Glutamatergic neuron (in vitro differentiated cells): ENCODE results near the gene HERC5. TPM values are rescaled to one million over a fixed set of nuclear protein-coding genes. Genes with fewer than 3 reads are reported as not detected.

Experiments
- DNase-seq: peaks from one replicate; pipeline ENCODE4 v3.0.0; 2022
- H3K27ac Mint-ChIP-seq: one replicate; pipeline ENCODE4 v1.8.0; 2020; ENCODE audit warnings: mild to moderate bottlenecking, mixed read lengths, inconsistent platforms; ENCODE audit not compliant: unreplicated experiment
- H3K27me3 Mint-ChIP-seq: one replicate; pipeline ENCODE4 v1.8.0; 2020; ENCODE audit warnings: mild to moderate bottlenecking, moderate library complexity, mixed read lengths, inconsistent platforms; ENCODE audit not compliant: unreplicated experiment
- H3K36me3 Mint-ChIP-seq: one replicate; pipeline ENCODE4 v1.8.0; 2020; ENCODE audit warnings: mild to moderate bottlenecking, mixed read lengths, inconsistent platforms; ENCODE audit not compliant: unreplicated experiment
- H3K4me1 Mint-ChIP-seq: one replicate; pipeline ENCODE4 v1.8.0; 2020; ENCODE audit warnings: mild to moderate bottlenecking, low read depth, mixed read lengths, inconsistent platforms; ENCODE audit not compliant: unreplicated experiment
- H3K4me3 Mint-ChIP-seq: one replicate; pipeline ENCODE4 v1.8.0; 2020; ENCODE audit warnings: mild to moderate bottlenecking, mixed read lengths, inconsistent platforms; ENCODE audit not compliant: unreplicated experiment
- H3K9me3 Mint-ChIP-seq: one replicate; pipeline ENCODE4 v1.8.0; 2020; ENCODE audit warnings: mild to moderate bottlenecking, moderate library complexity, mixed read lengths, inconsistent platforms; ENCODE audit not compliant: unreplicated experiment
- total RNA-seq: library from RNA; stranded (reverse); fragmentation: NEBNext Ultra II Directional; extraction: Animal tissue kit (Norgen Biotek cat#: 25700); gene quantifications from one replicate; pipeline ENCODE4 v1.2.1, GENCODE V29; 2021; ENCODE audit not compliant: unreplicated experiment
- TF ChIP-seq, protein P1 (sequence below): fragments of 200-600 bp; sonication (generic); IDR thresholded peaks from one replicate; pipeline ENCODE4 v1.5.0; 2021; ENCODE audit not compliant: partially characterized antibody, unreplicated experiment

HERC5 gene
- total RNA-seq, 1 donor from 2014 or later, result 0.27 TPM

DNA sequence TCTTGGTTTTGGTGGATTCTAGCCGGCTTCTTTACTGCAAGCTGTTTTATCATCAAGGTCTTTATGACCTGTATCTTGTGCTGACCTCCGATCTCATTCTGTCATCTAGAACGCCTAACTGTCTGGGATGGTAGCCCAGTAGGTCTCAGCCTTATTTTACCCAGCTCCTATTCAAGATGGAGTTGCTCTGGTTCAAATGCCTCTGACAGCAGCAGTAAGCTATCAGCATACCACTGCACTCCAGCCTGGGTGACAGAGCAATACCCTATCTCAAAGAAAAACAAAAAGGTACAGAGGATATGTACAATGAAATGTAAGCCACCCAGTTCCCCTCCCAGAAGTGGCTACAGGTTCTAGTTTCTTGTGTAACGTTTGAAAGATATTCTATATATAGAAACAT, 42.2 kb upstream of the HERC5 start:
- Mint-ChIP-seq H3K4me3 (no peak overlapping the region), H3K27me3 (no peaks in the 10 kb centered on the region), H3K4me1 (no peaks in the 10 kb centered on the region), H3K9me3 (no peaks in the 10 kb centered on the region), H3K27ac (no peak overlapping the region), H3K36me3 (no peaks in the 10 kb centered on the region)
- DNase-seq, result no peak
- TF ChIP-seq, protein P1, sequence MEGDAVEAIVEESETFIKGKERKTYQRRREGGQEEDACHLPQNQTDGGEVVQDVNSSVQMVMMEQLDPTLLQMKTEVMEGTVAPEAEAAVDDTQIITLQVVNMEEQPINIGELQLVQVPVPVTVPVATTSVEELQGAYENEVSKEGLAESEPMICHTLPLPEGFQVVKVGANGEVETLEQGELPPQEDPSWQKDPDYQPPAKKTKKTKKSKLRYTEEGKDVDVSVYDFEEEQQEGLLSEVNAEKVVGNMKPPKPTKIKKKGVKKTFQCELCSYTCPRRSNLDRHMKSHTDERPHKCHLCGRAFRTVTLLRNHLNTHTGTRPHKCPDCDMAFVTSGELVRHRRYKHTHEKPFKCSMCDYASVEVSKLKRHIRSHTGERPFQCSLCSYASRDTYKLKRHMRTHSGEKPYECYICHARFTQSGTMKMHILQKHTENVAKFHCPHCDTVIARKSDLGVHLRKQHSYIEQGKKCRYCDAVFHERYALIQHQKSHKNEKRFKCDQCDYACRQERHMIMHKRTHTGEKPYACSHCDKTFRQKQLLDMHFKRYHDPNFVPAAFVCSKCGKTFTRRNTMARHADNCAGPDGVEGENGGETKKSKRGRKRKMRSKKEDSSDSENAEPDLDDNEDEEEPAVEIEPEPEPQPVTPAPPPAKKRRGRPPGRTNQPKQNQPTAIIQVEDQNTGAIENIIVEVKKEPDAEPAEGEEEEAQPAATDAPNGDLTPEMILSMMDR, result no peak

DNA sequence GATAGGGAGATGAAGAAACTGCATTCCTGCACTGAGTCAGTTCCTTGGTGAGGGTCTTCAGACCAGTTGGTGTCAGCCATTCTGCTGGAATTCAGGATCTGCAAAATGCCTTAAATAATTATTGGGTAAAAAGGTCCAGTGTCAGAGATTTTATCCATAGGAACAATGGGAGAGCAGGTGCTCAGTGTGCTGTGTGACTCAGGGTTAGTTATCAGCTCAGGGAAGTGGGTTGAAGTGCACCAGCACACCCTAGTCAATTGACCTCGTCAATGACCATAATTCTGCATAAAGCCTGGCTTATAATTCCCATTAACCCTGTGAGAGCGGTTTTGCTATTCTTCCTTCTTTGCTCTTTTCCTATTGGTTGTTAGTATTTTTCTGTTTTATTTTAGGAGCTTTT, 40.9 kb upstream of the HERC5 start:
- Mint-ChIP-seq H3K4me3 (no peak overlapping the region), H3K4me1 (no peaks in the 10 kb centered on the region), H3K27me3 (no peaks in the 10 kb centered on the region), H3K9me3 (no peaks in the 10 kb centered on the region), H3K27ac (no peak overlapping the region), H3K36me3 (no peaks in the 10 kb centered on the region)
- no peak for DNase-seq
- TF ChIP-seq, protein P1, result no peak

DNA sequence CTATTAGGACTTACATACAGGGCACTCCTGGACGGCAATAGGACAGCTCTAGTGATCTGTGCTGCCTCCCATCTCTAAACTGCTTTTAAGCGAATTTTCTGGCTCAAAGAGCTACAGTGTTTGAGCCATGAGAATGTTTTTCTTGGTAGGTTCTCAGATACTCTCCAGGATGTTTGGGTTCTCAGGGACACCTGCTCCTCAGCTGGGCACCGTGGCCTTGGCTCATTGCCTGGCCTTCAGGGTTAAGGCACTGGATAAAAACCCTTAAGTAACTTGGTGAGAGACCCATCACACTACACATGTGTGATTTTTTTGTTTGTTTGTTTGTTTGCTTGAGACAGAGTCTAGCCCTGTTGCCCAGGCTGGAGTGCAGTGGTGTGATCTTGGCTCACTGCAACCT, 38.5 kb upstream of the HERC5 start:
- H3K27ac Mint-ChIP-seq, result no peak overlapping the region

DNA sequence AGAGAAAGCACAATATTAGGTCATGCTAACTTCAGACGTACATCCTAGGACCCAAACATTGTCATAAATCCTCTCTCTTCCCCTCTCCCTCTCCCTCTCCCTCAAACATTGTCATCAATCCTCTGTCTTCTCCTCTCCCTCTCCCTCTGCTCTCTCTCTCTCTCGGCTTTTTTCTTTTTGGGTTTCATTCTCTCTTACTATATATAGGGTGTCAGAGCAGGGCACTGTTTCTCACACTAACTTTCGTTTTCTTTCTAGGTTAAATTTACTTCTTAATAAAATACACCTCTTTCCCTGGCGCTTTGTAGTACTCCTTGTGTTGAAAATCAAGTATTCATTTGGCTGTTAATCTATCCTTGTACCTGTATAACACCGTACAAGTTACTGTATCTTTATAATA, 37.0 kb upstream of the HERC5 start:
- no peak for DNase-seq
- Mint-ChIP-seq H3K27me3 (no peaks in the 10 kb centered on the region), H3K27ac (no peak overlapping the region), H3K4me3 (no peak overlapping the region), H3K4me1 (no peaks in the 10 kb centered on the region), H3K36me3 (no peaks in the 10 kb centered on the region), H3K9me3 (no peaks in the 10 kb centered on the region)
- TF ChIP-seq, protein P1, result no peak

More for the DNA sequence above, 38.5 kb upstream of the HERC5 start:
- Mint-ChIP-seq H3K4me1 (no peaks in the 10 kb centered on the region), H3K4me3 (no peak overlapping the region), H3K27me3 (no peaks in the 10 kb centered on the region), H3K36me3 (no peaks in the 10 kb centered on the region), H3K9me3 (no peaks in the 10 kb centered on the region)
- DNase-seq, result no peak
- TF ChIP-seq, protein P1, result no peak

DNA sequence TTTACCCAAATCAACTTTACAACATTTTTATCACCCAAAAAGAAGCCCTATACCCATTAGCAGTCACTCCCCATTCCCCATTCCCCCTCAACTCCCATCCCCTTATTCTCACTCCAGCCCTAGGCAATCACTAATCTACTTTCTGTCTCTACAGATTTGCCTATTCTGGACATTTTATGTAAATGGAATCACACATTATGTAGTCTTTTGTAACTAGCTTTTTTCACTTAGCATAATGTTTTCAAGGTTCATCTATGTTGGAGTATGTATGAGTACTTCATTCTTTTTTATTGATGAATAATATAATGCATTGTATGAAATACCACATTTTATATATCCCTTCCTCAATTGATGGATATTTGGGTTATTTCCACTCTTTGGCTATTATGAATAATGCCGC, 36.1 kb upstream of the HERC5 start:
- Mint-ChIP-seq H3K4me3 (no peak overlapping the region), H3K4me1 (no peaks in the 10 kb centered on the region), H3K27me3 (no peaks in the 10 kb centered on the region), H3K36me3 (no peaks in the 10 kb centered on the region), H3K9me3 (no peaks in the 10 kb centered on the region), H3K27ac (no peak overlapping the region)
- TF ChIP-seq, protein P1, result no peak
- DNase-seq, result no peak
